ENCODE measurements around the gene TMEM238.
"Not testable (repeated sequence)": the region's sequence is repeated elsewhere in the genome, so short reads cannot be mapped to it uniquely, and the experiment has no call there.

TMEM238 gene

DNA sequence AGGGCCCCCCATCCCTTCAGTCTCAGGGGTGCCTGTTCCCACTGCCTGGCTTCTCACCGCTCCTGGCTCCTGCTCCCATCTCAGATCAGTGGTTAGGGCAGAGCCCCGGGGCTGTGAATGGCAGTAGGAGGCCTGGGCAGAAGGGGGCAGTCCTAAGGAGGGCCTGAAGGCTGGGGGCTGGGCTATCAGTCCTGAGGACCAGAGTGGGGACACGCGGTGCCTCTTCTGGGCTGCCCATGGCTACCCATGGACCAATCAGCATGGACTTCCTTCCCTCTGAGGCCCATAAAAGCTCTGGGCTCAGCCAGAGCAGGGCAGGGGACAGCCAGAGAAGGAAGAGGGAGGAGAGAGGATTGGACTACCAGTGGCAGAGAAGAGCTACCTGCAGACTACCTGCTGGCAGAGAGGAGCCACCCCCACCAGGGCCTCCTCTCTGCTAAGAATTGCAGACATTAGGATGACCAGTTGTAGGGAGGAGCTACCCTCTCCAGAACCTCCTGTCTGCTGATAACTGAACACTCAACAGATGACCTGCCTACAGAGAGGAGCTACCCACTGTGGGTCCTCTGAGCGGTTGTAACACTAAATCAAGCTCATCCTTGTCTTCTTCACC is 35.6 kb upstream of the TMEM238 start:
- H3K36me3 ChIP-seq = no peaks in the 10 kb centered on the region; a peak in 1 of 22 replicates
- H4K20me1 ChIP-seq = no peaks in the 10 kb centered on the region
- H3K27me3 ChIP-seq = no peaks in the 10 kb centered on the region
- peak overlapping the region in 3 of 11 experiments; percentile 16 to 64 (median 26); a peak in 1 of 22 replicates for H3K4me2 ChIP-seq
- H3K9me3 ChIP-seq (replicated peaks in 1 of 11) = peaks cover 0 to 17% (median 13%) of the 10 kb centered on the region in 11 experiments; a peak in 20 of 22 replicates
- peak overlapping the region in 4 of 11 experiments; percentile 2 to 69 (median 20); a peak in 4 of 22 replicates for H3K27ac ChIP-seq
- TF ChIP-seq Cebpa-rat (IDR thresholded peaks at IDR 0.05) = no peak
- peaks cover 32 to 57% (median 46%) of the 10 kb centered on the region in 10 experiments for H3K4me1 ChIP-seq
- no peak overlapping the region for H3K9ac ChIP-seq
- peak overlapping the region in 1 of 10 experiments; percentile 20; a peak in 1 of 20 replicates for H3K4me3 ChIP-seq

DNA sequence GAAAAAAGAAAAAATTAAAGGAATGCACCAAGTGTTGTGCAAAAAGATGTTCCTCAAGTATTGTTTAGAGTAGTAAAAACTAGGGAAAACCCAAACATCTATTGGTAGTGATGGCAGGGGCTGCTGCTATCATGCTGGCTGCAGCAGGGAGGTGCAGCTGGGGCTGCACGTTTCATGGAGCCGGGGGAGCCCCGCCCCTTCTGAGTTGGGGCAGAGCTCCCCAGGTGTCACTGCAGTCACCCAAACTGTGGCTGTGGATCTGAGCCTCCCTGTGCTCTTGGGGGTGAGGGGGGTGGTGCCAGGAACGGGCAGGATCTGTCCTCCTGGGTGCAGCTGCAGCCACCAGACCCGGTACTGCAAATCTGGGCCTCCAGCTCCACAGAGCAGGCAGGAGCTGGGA is 35.0 kb upstream of the TMEM238 start:
- no peak overlapping the region for H3K4me3 ChIP-seq
- no peaks in the 10 kb centered on the region for H4K20me1 ChIP-seq
- no peaks in the 10 kb centered on the region; a peak in 1 of 22 replicates for H3K36me3 ChIP-seq
- peak overlapping the region in 3 of 11 experiments; percentile 16 to 26 (median 18); a peak in 2 of 22 replicates for H3K4me2 ChIP-seq
- H3K27me3 ChIP-seq = no peaks in the 10 kb centered on the region
- no peak overlapping the region for H3K9ac ChIP-seq
- TF ChIP-seq Cebpa-rat (IDR thresholded peaks at IDR 0.05) = no peak
- H3K27ac ChIP-seq = peak overlapping the region in 2 of 11 experiments; percentile 21 to 69; a peak in 2 of 22 replicates
- H3K9me3 ChIP-seq (replicated peaks in 1 of 11) = peaks cover 0 to 17% (median 13%) of the 10 kb centered on the region in 11 experiments; a peak in 20 of 22 replicates
- peaks cover 32 to 57% (median 46%) of the 10 kb centered on the region in 10 experiments for H3K4me1 ChIP-seq

DNA sequence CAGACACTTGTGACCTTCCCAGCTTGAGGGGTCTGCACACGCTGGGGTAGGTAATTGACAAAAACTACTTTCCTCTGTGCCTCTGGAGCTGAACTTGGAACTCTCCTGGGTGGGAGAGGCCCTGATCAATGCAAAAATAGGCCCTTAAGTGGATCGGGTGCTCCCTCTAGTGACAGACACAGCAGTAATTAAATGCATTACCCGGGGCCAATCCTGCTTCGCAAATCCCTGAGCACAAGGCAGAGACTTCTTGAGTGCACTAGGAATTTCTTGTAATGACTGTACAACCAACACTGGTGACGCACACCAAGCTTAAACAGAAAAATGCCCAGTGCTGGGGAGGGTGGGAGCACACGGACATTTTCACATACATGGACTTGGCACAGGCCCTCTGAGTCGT is 34.1 kb upstream of the TMEM238 start:
- Histone ChIP-seq H3K9ac (peak overlapping the region in 9 of 11 experiments; percentile 22 to 54 (median 42); a peak in 11 of 22 replicates), H3K27me3 (no peaks in the 10 kb centered on the region), H4K20me1 (no peaks in the 10 kb centered on the region), H3K9me3 (replicated peaks in 1 of 11) (peaks cover 0 to 17% (median 13%) of the 10 kb centered on the region in 11 experiments; a peak in 20 of 22 replicates), H3K4me2 (peak overlapping the region; percentile 42 to 83 (median 59); a peak in 20 of 22 replicates), H3K4me1 (peaks cover 32 to 57% (median 47%) of the 10 kb centered on the region in 10 experiments), H3K4me3 (peak overlapping the region in 1 of 10 experiments; percentile 0; a peak in 1 of 20 replicates), H3K36me3 (no peaks in the 10 kb centered on the region; a peak in 1 of 22 replicates), H3K27ac (peak overlapping the region in 10 of 11 experiments; percentile 23 to 70 (median 40); a peak in 16 of 22 replicates)
- no peak for TF ChIP-seq Cebpa-rat (IDR thresholded peaks at IDR 0.05)

DNA sequence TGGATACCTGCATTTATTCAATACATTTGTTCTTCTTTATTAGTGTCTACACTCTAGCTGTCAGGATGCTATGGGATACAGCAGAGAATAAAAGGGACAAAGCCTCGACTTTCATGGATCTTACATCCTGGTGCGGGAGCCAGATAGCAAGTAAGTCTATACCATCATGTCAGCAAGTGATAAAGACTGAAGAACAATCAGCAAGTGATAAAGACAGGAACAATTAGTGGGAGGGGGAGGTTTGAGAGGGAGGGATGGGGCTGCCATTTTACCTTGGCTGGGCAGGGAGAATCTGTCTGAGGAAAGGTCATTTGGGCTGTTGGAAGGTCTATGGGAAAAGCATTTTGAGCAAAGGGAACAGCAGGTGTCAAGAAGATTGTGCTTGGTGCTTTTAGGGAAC is 26.1 kb upstream of the TMEM238 start:
- Histone ChIP-seq H3K9me3 (replicated peaks in 1 of 11) (peaks cover 0 to 26% (median 17%) of the 10 kb centered on the region in 11 experiments; a peak in 15 of 22 replicates), H4K20me1 (peaks cover 3 to 24% (median 18%) of the 10 kb centered on the region in 11 experiments; a peak in 21 of 22 replicates), H3K4me2 (no peak overlapping the region), H3K27ac (no peak overlapping the region), H3K4me1 (peaks cover 21 to 29% (median 23%) of the 10 kb centered on the region in 10 experiments), H3K4me3 (no peak overlapping the region), H3K27me3 (no peaks in the 10 kb centered on the region), H3K36me3 (peaks cover 9 to 17% (median 16%) of the 10 kb centered on the region in 11 experiments; a peak in 21 of 22 replicates), H3K9ac (no peak overlapping the region)
- TF ChIP-seq Cebpa-rat (IDR thresholded peaks at IDR 0.05) = no peak

DNA sequence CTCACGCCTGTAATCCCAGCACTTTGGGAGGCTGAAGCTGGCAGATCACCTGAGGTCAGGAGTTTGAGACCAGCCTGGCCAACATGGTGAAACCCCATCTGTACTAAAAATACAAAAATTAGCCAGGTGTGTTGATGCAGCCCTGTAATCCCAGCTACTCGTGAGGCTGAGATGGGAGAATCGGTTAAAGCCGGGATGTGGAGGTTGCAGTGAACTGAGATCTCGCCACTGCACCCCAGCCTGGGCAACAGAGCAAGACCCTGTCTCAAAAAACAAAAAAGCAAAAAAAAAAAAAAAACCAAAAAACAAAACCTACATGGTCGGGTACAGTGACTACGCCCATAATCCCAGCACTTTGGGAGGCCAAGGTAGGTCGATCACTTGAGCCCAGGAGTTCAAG is 25.1 kb upstream of the TMEM238 start:
- H3K4me1 ChIP-seq = peaks cover 30 to 38% (median 33%) of the 10 kb centered on the region in 10 experiments
- peaks cover 13 to 27% (median 25%) of the 10 kb centered on the region in 11 experiments for H3K36me3 ChIP-seq
- H3K27ac ChIP-seq = peak overlapping the region in 8 of 11 experiments; percentile 91 to 99 (median 97); a peak in 15 of 22 replicates
- H3K9ac ChIP-seq, H3K27me3 ChIP-seq: not testable (repeated sequence)
- peaks cover 0 to 26% (median 17%) of the 10 kb centered on the region in 11 experiments; a peak in 15 of 22 replicates for H3K9me3 ChIP-seq (replicated peaks in 1 of 11)
- H3K4me2 ChIP-seq = peak overlapping the region in 2 of 11 experiments; percentile 76 to 88; a peak in 3 of 22 replicates
- peak overlapping the region in 1 of 10 experiments; percentile 52; a peak in 1 of 20 replicates for H3K4me3 ChIP-seq
- H4K20me1 ChIP-seq = peaks cover 3 to 34% (median 28%) of the 10 kb centered on the region in 11 experiments; a peak in 21 of 22 replicates

DNA sequence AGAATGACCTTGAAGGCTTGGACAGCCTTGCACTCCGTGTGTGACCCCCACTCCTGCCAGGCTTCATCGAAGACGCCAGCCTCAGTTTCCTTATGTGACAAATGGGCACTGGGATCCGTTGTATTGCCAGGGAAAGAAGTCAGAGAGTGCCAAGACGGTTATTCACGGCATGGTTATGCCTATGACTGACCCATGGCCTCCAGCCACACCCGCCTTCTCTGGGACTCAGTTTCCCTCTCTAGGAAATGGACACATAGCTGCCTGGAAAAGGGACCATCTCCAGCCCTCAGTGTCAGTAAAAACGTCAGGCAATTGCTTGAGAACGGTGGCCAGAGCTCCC is 24.4 kb upstream of the TMEM238 start:
- TF ChIP-seq Cebpa-rat (IDR thresholded peaks at IDR 0.05) = no peak
- H4K20me1 ChIP-seq = peaks cover 3 to 41% (median 35%) of the 10 kb centered on the region in 11 experiments; a peak in 21 of 22 replicates
- peak overlapping the region; percentile 44 to 88 (median 76) for H3K4me2 ChIP-seq
- H3K36me3 ChIP-seq = peaks cover 18 to 34% (median 31%) of the 10 kb centered on the region in 11 experiments
- peaks cover 0 to 26% (median 17%) of the 10 kb centered on the region in 11 experiments; a peak in 15 of 22 replicates for H3K9me3 ChIP-seq (replicated peaks in 1 of 11)
- H3K4me3 ChIP-seq = peak overlapping the region; percentile 14 to 98 (median 51); a peak in 18 of 20 replicates
- H3K9ac ChIP-seq = peak overlapping the region; percentile 69 to 100 (median 79)
- H3K27ac ChIP-seq = peak overlapping the region; percentile 91 to 99 (median 96)
- H3K4me1 ChIP-seq = peaks cover 36 to 41% (median 39%) of the 10 kb centered on the region in 10 experiments
- no peaks in the 10 kb centered on the region for H3K27me3 ChIP-seq

DNA sequence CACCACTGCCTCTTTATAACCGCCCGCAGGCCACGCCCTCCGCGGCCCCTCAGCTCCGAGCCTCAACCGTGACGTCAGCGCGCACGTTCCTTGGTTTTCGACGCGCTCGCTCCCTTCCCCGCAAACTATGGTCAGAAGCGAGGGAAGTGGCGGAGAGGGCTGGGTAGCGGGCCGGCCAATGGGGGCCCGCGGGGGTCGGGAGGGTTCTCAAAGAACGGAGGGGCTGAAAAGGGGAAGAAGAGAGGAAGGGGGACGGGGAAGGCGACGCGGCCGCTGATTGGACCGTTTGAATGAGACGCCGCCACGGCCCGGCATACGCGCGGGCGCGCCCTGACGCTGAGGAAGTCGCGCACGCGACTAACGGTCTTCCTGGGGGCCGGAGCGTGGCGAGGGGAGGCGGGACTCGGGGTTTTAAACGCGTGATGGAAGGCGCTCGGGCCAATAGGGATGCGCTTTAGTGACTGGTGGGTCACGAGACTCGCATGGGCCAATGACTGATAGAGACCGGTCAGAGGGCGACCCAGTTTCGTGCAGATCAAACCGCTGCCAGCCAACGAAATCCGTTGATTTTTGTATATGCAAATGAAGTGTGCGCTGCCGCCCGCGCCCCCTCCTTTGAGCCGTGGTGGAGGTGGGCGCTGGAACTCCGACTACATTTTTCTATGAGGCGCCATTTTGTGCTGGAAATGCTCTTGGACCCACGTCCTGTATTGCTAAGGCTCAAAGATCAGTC is 23.9 kb upstream of the TMEM238 start:
- peaks cover 37 to 46% (median 44%) of the 10 kb centered on the region in 10 experiments for H3K4me1 ChIP-seq
- TF ChIP-seq Cebpa-rat (IDR thresholded peaks at IDR 0.05) = no peak
- H3K4me2 ChIP-seq = peak overlapping the region; percentile 44 to 100 (median 84)
- H3K27ac ChIP-seq = peak overlapping the region; percentile 91 to 99 (median 96)
- H4K20me1 ChIP-seq = peaks cover 8 to 46% (median 40%) of the 10 kb centered on the region in 11 experiments; a peak in 21 of 22 replicates
- no peaks in the 10 kb centered on the region for H3K27me3 ChIP-seq
- H3K9ac ChIP-seq = peak overlapping the region; percentile 97 to 100 (median 99)
- H3K36me3 ChIP-seq = peaks cover 23 to 39% (median 37%) of the 10 kb centered on the region in 11 experiments
- peak overlapping the region; percentile 89 to 100 (median 98) for H3K4me3 ChIP-seq
- H3K9me3 ChIP-seq (replicated peaks in 1 of 11) = peaks cover 0 to 26% (median 17%) of the 10 kb centered on the region in 11 experiments; a peak in 15 of 22 replicates

DNA sequence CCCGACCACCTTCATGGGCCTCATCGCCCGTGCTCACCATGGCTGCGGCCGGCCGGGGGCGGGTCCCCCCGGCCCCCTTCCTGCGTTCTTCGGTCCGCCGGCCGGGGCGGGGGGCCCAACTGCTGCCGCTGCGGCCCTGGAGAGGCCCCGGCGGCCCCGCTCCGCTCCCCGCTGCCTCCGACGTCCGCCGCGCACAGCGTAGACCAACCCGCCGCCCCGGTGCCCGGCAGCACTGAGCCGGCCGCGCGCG is 23.4 kb upstream of the TMEM238 start, which contains the start of gene UBE2S:
TSS of gene UBE2S (minus strand) at position 239 of the 250 bp plus-strand sequence. CDS start at position 40, 199 bp downstream.
- Histone ChIP-seq H3K4me1 (peaks cover 40 to 51% (median 49%) of the 10 kb centered on the region in 10 experiments), H3K9ac (peak within 1 kb of the TSS; percentile 97 to 100 (median 99)), H4K20me1 (peaks cover 13 to 51% (median 45%) of the 10 kb centered on the region in 11 experiments; a peak in 21 of 22 replicates), H3K36me3 (peaks cover 28 to 44% (median 41%) of the 10 kb centered on the region in 11 experiments), H3K4me3 (peak within 1 kb of the TSS; percentile 89 to 100 (median 98)), H3K4me2 (peak within 1 kb of the TSS; percentile 92 to 100 (median 97)), H3K27ac (peak within 1 kb of the TSS; percentile 91 to 99 (median 96)), H3K9me3 (replicated peaks in 1 of 11) (peaks cover 0 to 26% (median 17%) of the 10 kb centered on the region in 11 experiments; a peak in 15 of 22 replicates)
- H3K27me3 ChIP-seq = not testable (repeated sequence)
